BLaER1 (cell line): ENCODE results near the gene SQSTM1.
"Not testable (repeated sequence)": the region's sequence is repeated elsewhere in the genome, so short reads cannot be mapped to it uniquely, and the experiment has no call there.

Source experiments
- H3K27ac ChIP-seq: shearing (Covaris generic); formaldehyde crosslinking; 2 replicates; pipeline ENCODE4 v1.8.1; 2022
- H3K27me3 ChIP-seq: shearing (Covaris generic); formaldehyde crosslinking; 2 replicates; pipeline ENCODE4 v1.8.1; 2022
- H3K36me3 ChIP-seq: shearing (Covaris generic); formaldehyde crosslinking; 2 replicates; pipeline ENCODE4 v1.8.1; 2022
- H3K4me1 ChIP-seq: shearing (Covaris generic); formaldehyde crosslinking; 2 replicates; pipeline ENCODE4 v1.8.1; 2022
- H3K4me2 ChIP-seq: shearing (Covaris generic); formaldehyde crosslinking; 2 replicates; pipeline ENCODE4 v1.8.1; 2022
- H3K4me3 ChIP-seq: shearing (Covaris generic); formaldehyde crosslinking; 2 replicates; pipeline ENCODE4 v1.8.1; 2022
- H3K9ac ChIP-seq: shearing (Covaris generic); formaldehyde crosslinking; 2 replicates; pipeline ENCODE4 v1.8.1; 2022
- H3K9me3 ChIP-seq: shearing (Covaris generic); formaldehyde crosslinking; 2 replicates; pipeline ENCODE4 v1.8.1; 2022
- H4K20me1 ChIP-seq: shearing (Covaris generic); formaldehyde crosslinking; 2 replicates; pipeline ENCODE4 v1.8.1; 2022
- Cebpa-rat ChIP-seq: shearing (Covaris generic); IDR thresholded peaks from 2 replicates; pipeline ENCODE4 v1.8.1; 2022

SQSTM1 gene

DNA sequence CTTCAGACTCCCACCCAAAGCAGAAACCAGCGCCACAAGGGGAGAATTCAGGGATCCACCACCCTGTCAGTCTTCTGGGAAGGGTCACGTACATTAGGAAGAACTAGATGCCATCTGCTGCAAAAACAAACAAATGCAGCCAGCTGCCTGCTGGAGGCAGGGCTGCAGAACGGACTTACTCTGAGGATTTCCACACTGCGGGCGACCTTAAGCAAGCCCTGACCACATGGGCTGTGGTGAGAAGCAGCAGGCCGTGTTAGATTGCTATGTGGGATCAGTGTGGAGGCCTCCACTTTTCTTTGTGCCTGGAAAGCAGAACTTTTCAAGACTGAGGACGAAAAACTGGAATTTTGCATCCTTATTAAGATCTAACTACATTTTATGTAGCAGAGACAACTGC is 40.3 kb upstream of the SQSTM1 start:
- Histone ChIP-seq H3K27me3 (no peaks in the 10 kb centered on the region), H3K4me3 (no peak overlapping the region), H4K20me1 (peaks cover 51% of the 10 kb centered on the region), H3K4me1 (no peaks in the 10 kb centered on the region), H3K27ac (no peak overlapping the region), H3K4me2 (no peak overlapping the region), H3K9ac (no peak overlapping the region), H3K9me3 (no peaks in the 10 kb centered on the region), H3K36me3 (peaks cover 70% of the 10 kb centered on the region)
- no peak for TF ChIP-seq Cebpa-rat

DNA sequence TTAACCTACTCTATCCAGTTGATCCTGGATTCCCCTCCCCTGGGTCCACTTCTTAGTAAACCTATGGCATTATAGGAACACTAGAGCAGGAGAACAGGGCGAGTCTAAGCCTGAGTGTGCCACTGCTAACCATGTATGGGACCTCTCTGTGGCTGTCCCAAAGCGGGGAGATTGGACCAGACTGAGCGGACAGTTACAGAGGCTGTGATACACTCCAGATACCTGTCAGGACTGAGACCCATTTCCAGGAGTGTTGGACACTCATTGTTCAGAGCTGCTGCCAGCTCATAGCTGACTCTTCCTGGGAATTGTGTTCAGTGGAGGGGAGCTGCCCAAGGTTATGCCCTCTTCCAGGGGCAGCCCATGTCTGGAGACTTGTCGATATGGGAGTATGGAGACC is 38.9 kb upstream of the SQSTM1 start:
- TF ChIP-seq Cebpa-rat = no peak
- Histone ChIP-seq H3K4me2 (no peak overlapping the region), H3K36me3 (peaks cover 55% of the 10 kb centered on the region), H3K27me3 (no peaks in the 10 kb centered on the region), H3K27ac (no peak overlapping the region), H4K20me1 (peaks cover 36% of the 10 kb centered on the region), H3K4me1 (peaks cover 13% of the 10 kb centered on the region), H3K9me3 (no peaks in the 10 kb centered on the region), H3K9ac (no peak overlapping the region), H3K4me3 (no peak overlapping the region)

DNA sequence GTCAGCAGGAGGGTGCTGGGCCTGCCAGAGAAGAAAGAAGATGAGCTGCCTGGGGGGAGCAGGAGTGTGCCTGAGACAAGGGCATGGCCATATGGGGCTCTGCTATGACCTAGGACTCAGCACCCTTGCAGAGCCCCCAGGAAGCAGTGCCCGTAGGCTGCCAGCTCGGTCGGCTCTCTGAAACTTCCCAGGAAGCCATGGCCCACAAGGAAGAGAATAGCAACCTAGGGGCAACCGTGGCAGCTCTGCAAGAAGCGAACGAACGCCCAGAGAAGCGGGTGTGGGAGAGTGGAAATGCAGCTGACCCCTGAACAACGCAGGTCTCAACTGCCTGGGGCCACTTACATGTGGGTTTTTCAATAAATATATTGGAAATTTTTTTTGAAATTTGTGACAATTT is 37.6 kb upstream of the SQSTM1 start:
- Histone ChIP-seq H3K27ac (no peak overlapping the region), H4K20me1 (peaks cover 24% of the 10 kb centered on the region), H3K9ac (no peak overlapping the region), H3K27me3 (no peaks in the 10 kb centered on the region), H3K4me3 (no peak overlapping the region), H3K4me1 (peaks cover 25% of the 10 kb centered on the region), H3K36me3 (peaks cover 43% of the 10 kb centered on the region), H3K9me3 (no peaks in the 10 kb centered on the region), H3K4me2 (no peak overlapping the region)
- TF ChIP-seq Cebpa-rat = no peak

DNA sequence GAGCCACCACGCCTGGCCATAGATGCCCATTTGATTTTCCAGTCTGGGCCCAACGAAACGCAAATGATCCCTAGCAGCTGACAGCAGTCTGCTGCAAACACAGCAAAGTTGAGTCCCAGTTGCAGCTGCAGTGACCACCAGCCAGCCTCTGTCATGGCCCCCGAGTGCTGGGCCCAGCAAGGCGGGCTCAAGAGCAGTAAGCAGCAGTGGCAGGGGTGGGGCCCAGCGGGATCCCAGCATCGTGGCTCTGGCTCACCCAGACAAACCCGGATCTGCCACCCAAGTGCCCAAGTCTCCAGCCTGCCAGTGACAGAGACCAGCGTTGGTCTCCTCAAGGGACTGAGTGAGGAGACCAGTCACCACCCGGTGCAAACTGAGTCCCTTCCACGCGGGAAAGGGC is 33.8 kb upstream of the SQSTM1 start:
- H3K4me3 ChIP-seq = no peak overlapping the region
- H3K27ac ChIP-seq = no peak overlapping the region
- no peak overlapping the region for H3K9ac ChIP-seq
- no peak for TF ChIP-seq Cebpa-rat
- peak overlapping the region; percentile 50; the same call in 1 of the 2 replicates for H3K4me2 ChIP-seq
- H4K20me1 ChIP-seq = peaks cover 8% of the 10 kb centered on the region; the same call in 1 of the 2 replicates
- peaks cover 47% of the 10 kb centered on the region for H3K4me1 ChIP-seq
- peaks cover 12% of the 10 kb centered on the region; the same call in 1 of the 2 replicates for H3K36me3 ChIP-seq
- no peaks in the 10 kb centered on the region for H3K27me3 ChIP-seq
- H3K9me3 ChIP-seq = 0 out of 2 replicates have a peak, but pooled peaks cover 7% of the 10 kb centered on the region

DNA sequence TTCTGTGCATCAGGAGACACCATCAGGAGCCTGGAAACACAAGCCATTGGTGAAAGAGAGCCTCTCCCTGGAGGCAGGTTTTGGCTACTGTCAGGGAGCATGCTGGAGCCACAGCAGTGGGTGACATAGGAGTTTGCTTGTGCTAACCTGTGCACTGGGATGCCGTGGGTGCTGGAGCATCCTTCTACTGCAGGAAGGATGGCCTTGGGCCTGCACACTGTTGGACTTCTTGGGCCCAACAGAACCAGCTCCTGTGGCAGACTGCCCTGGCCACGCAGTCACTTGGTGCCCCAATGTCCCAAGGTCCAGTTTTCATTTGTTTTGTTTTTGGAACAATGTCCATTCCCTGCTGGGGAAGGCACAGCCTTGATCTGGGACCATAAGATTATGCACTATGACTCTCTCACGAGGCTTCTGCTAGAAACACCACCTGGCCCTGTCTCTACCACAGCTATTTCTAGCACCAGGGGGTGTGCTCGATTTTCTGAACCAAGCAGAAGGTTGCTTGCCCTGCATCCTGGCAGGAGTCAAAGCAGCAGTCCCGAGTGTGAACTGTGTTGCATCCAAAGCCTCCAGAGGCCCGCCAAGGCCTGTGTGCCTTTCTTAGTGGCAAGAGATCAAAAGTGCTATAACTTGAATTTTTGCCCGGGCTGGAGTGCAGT is 32.4 kb upstream of the SQSTM1 start:
- TF ChIP-seq Cebpa-rat = no peak
- H4K20me1 ChIP-seq = peaks cover 17% of the 10 kb centered on the region; the same call in 1 of the 2 replicates
- H3K27ac ChIP-seq = no peak overlapping the region
- H3K4me3 ChIP-seq = no peak overlapping the region
- 0 out of 2 replicates have a peak overlapping the region, but pooled peaks have one; percentile 6 for H3K9ac ChIP-seq
- 0 out of 2 replicates have a peak, but pooled peaks cover 4% of the 10 kb centered on the region for H3K36me3 ChIP-seq
- H3K4me2 ChIP-seq = peak overlapping the region; percentile 38
- H3K9me3 ChIP-seq = 0 out of 2 replicates have a peak, but pooled peaks cover 7% of the 10 kb centered on the region
- peaks cover 62% of the 10 kb centered on the region for H3K4me1 ChIP-seq
- H3K27me3 ChIP-seq = no peaks in the 10 kb centered on the region

DNA sequence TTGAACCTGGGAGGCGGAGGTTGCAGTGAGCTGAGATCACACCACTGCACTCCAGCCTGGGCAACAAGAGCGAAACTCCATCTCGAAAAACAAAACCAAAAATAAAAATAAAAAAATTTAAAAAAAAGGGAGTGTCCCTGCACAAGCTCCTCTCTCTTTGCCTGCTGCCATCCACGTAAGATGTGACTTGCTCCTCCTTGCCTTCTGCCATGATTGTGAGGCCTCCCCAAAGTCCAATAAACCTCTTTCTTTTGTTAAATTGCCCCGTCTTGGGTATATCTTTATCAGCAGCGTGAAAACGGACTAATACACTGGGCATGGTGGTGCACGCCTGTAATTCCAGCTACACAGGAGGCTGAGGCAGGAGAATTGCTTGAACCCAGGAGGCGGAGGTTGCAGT is 31.4 kb upstream of the SQSTM1 start:
- H4K20me1 ChIP-seq = peaks cover 21% of the 10 kb centered on the region
- H3K27ac ChIP-seq, H3K9ac ChIP-seq, H3K9me3 ChIP-seq, H3K4me3 ChIP-seq, H3K36me3 ChIP-seq, H3K27me3 ChIP-seq, H3K4me2 ChIP-seq: not testable (repeated sequence)
- peaks cover 71% of the 10 kb centered on the region for H3K4me1 ChIP-seq

DNA sequence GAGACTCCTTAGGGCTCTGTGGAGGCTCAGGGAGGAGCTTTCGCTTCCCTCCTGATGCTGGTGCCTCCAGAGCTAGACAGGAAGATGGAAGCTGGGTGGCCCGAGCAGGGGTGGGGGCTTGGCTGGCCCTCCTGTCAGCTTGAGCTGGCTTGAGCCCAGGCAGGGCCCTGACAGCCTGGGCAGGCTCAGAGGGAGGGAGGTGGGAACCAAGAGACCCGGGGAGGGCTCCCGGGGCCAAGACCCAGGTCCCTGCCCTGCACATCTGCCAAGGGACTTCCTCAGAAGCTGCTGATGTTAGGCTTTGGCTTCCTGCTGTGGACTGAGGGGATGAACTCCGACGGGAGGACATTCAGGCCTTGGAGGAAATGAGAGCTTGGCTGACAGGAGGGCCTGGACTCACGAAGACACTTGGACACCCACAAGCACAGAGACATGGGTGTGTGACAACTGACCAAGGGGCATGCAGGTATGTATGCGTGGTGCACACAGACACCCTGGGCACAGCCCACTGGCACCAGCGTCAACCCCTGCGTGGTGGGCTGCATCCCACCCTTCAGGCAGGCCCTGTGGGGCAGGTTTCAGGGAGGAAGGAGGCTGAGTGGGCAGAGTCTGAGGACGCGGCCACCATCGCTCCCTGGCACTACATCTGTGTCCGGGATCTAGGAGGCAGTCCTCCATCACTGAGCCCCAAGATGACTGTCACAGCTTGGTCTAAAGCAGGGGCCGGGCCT is 28.7 kb upstream of the SQSTM1 start:
- H3K4me1 ChIP-seq = peaks cover 79% of the 10 kb centered on the region

DNA sequence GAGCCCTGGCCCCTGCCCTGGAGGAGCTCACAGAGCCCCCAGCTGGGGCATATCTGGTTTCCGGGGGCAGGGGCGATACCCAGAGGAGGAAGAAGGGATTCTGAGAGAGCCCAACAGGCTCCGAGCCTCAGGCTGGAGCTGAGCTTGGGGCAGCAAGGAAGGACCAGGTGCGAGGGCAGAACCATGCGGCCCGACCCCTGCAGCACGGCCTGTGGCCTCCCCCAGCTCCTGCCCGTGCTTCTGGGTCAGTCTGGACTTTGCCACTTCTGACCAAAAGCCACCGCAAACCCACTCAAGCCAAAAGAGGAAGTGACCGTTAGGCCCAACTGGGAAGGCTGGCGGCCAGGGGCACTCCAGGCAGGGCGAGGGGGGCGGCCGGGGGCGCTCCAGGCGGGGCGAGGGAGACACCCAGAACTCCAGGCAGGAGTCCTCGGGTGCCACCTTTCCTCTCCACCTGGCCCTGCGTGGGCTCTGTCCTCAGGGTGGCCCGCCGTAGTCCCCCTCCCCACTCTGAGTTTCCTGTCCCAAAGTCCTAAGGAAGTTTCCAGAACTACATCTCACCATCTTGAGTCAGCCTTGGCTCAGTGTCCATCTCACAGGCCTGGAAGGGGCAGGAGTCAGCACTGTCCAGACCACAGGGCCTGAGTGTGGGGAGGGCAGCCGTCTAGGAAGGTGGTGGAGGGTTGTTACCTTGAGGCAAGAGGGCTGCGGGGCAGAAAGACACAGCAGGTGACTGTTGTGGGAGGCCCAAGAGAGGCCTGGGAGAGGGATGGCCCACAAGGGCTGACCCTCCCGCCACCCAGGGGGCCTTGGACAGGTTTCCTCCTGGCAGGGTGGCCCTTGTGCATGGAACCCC is 27.9 kb upstream of the SQSTM1 start:
- peaks cover 35% of the 10 kb centered on the region for H4K20me1 ChIP-seq
- TF ChIP-seq Cebpa-rat = no peak
- peak overlapping the region; percentile 79; the same call in 1 of the 2 replicates for H3K9ac ChIP-seq
- peaks cover 13% of the 10 kb centered on the region for H3K36me3 ChIP-seq
- H3K27me3 ChIP-seq = no peaks in the 10 kb centered on the region
- H3K4me2 ChIP-seq = peak overlapping the region; percentile 99
- H3K27ac ChIP-seq = peak overlapping the region; percentile 74
- H3K4me3 ChIP-seq = no peak overlapping the region
- peaks cover 74% of the 10 kb centered on the region for H3K4me1 ChIP-seq
- 0 out of 2 replicates have a peak, but pooled peaks cover 7% of the 10 kb centered on the region for H3K9me3 ChIP-seq

More for the DNA sequence above, 28.7 kb upstream of the SQSTM1 start:
- H4K20me1 ChIP-seq = peaks cover 28% of the 10 kb centered on the region
- 0 out of 2 replicates have a peak, but pooled peaks cover 7% of the 10 kb centered on the region for H3K9me3 ChIP-seq
- H3K4me2 ChIP-seq = peak overlapping the region; percentile 99
- peak overlapping the region; percentile 74 for H3K27ac ChIP-seq
- TF ChIP-seq Cebpa-rat = no peak
- H3K27me3 ChIP-seq = no peaks in the 10 kb centered on the region
- no peak overlapping the region for H3K4me3 ChIP-seq
- H3K9ac ChIP-seq = peak overlapping the region; percentile 42; the same call in 1 of the 2 replicates
- H3K36me3 ChIP-seq = peaks cover 5% of the 10 kb centered on the region

DNA sequence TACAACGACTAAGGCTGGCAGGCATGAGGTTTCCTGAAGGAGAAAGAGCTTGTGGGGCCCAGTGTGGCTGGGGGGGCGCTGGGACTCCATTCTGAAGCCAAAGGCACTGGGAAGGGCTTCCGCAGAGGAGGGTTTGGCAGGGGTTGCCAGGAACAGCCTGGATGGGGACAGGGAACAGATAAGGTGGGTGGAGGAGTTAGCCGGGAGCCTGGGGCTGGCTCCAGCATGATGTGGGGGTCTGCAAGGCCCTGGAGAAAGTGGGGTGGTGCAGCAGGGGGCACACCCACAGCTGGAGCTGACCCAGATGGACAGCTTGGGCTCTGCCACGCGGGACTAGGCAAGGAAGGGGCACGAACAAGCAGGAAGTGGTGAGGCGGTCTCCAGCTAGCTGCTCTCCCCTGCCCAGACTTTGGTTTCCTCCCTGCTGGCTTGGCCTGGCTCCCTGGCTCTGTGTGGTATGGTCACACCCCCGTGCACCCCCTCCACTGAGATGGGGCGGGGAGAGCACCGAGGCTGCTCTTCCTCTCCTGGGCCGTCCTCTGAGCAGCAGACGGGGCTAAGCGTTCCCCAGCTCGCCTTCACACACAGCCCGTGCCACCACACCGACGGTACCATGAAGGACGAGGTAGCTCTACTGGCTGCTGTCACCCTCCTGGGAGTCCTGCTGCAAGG is 27.1 kb upstream of the SQSTM1 start, which contains the start of gene LTC4S:
Gene LTC4S, plus strand, starts transcription at position 519 of the 672 bp plus-strand sequence. Its CDS starts 95 bp downstream, at position 614.
- Histone ChIP-seq H4K20me1 (peaks cover 35% of the 10 kb centered on the region), H3K27me3 (no peaks in the 10 kb centered on the region), H3K27ac (peak within 1 kb of the TSS; percentile 74), H3K9ac (peak within 1 kb of the TSS; percentile 79), H3K4me3 (peak within 1 kb of the TSS; percentile 69), H3K36me3 (peaks cover 16% of the 10 kb centered on the region), H3K4me2 (peak within 1 kb of the TSS; percentile 99), H3K4me1 (peaks cover 66% of the 10 kb centered on the region), H3K9me3 (0 out of 2 replicates have a peak, but pooled peaks cover 7% of the 10 kb centered on the region)
- TF ChIP-seq Cebpa-rat = no peak
